IMR-90 (cell line): ENCODE measurements around the gene CDK10. TPM values are rescaled to one million over a fixed set of nuclear protein-coding genes. Genes with fewer than 3 reads are reported as not detected.

ENCODE experiments used
- ATAC-seq: fragments of 200-7000 bp; cut with Tn5 transposase; 2 replicates; pipeline ENCODE4 v1.9.1; 2020; ENCODE audit warnings: low read depth, mild to moderate bottlenecking, moderate library complexity
- BruUV-seq: library from RNA; stranded (reverse); fragments of 400-500 nt; replicated peaks from 2 replicates; lab custom pipeline; 2021; lab: Mats Ljungman, UMichigan
- CTCF ChIA-PET: fragments of 300-600 bp; formaldehyde crosslinking; extraction: SDS; loops from one replicate; lab custom pipeline; 2021; ENCODE audit warnings: antibody characterized with exemption; lab: Yijun Ruan, JAX
- POLR2A ChIA-PET: fragments of 300-600 bp; sonication (Branson Sonifier 250); formaldehyde crosslinking; loops from one replicate; lab custom pipeline; 2022; ENCODE audit warnings: antibody characterized with exemption; ENCODE audit not compliant: unreplicated experiment; lab: Charles Lee
- DNase-seq: peaks from one replicate; pipeline ENCODE4 v3.0.0; 2013
- H2AFZ ChIP-seq: replicated peaks from 2 replicates; pipeline ENCODE3; 2013; ENCODE audit warnings: low read length, mild to moderate bottlenecking; ENCODE audit not compliant: poor library complexity
- H2AK5ac ChIP-seq: 2 replicates; pipeline ENCODE4 v1.6.1; 2013; ENCODE audit warnings: low read depth, low read length, inconsistent platforms
- H2AK9ac ChIP-seq: replicated peaks from 2 replicates; pipeline ENCODE3; 2013; ENCODE audit warnings: mild to moderate bottlenecking, low read depth, low read length, moderate library complexity; ENCODE audit not compliant: poor library complexity
- H2BK120ac ChIP-seq: 2 replicates; pipeline ENCODE4 v1.6.1; 2013; ENCODE audit warnings: low read depth, low read length, inconsistent platforms
- H2BK15ac ChIP-seq: 3 replicates; pipeline ENCODE4 v1.6.1; 2013; ENCODE audit warnings: low read depth, low read length, inconsistent platforms
- H2BK20ac ChIP-seq: 2 replicates; pipeline ENCODE4 v1.6.1; 2013; ENCODE audit warnings: low read depth, mild to moderate bottlenecking, inconsistent platforms, low read length, moderate library complexity
- H2BK5ac ChIP-seq: 2 replicates; pipeline ENCODE4 v1.6.1; 2013; ENCODE audit warnings: mild to moderate bottlenecking, low read depth, low read length, inconsistent platforms; ENCODE audit not compliant: poor library complexity, severe bottlenecking
- H3K14ac ChIP-seq: replicated peaks from 2 replicates; pipeline ENCODE4 v1.6.1; 2013; ENCODE audit warnings: low read depth, low read length, inconsistent platforms
- H3K18ac ChIP-seq: 2 replicates; pipeline ENCODE4 v1.6.1; 2013; ENCODE audit warnings: low read depth, low read length, control low read depth
- H3K23ac ChIP-seq: 2 replicates; pipeline ENCODE4 v1.6.1; 2013; ENCODE audit warnings: low read depth, low read length, inconsistent platforms
- H3K27ac ChIP-seq: 2 replicates; pipeline ENCODE4 v1.5.1; 2013; ENCODE audit warnings: mild to moderate bottlenecking, control low read depth, low read length; ENCODE audit not compliant: insufficient read depth
- H3K27me3 ChIP-seq: 2 replicates; pipeline ENCODE4 v1.6.1; 2013; ENCODE audit warnings: low read length; ENCODE audit not compliant: control insufficient read depth, insufficient read depth
- H3K36me3 ChIP-seq: 2 replicates; pipeline ENCODE4 v1.6.1; 2013; ENCODE audit warnings: low read length, mixed read lengths; ENCODE audit not compliant: control insufficient read depth, insufficient read depth
- H3K4ac ChIP-seq: 2 replicates; pipeline ENCODE4 v1.6.1; 2013; ENCODE audit warnings: low read depth, low read length, inconsistent platforms
- H3K4me1 ChIP-seq: 2 replicates; pipeline ENCODE4 v1.6.1; 2013; ENCODE audit warnings: low read length, mixed read lengths; ENCODE audit not compliant: control insufficient read depth, insufficient read depth
- H3K4me2 ChIP-seq: 2 replicates; pipeline ENCODE4 v1.6.1; 2013; ENCODE audit warnings: low read depth, mild to moderate bottlenecking, control low read depth, low read length, moderate library complexity
- H3K4me3 ChIP-seq: 2 replicates; pipeline ENCODE4 v1.5.1; 2013; ENCODE audit warnings: low read depth, mild to moderate bottlenecking, control low read depth, low read length, moderate library complexity; ENCODE audit not compliant: insufficient read depth
- H3K56ac ChIP-seq: 2 replicates; pipeline ENCODE4 v1.6.1; 2013; ENCODE audit warnings: low read length, inconsistent platforms; ENCODE audit not compliant: insufficient read depth; ENCODE audit errors: extremely low read depth
- H3K79me1 ChIP-seq, 2 experiments: 2 replicates each; pipeline ENCODE4 v1.6.1; 2013; ENCODE audit warnings: low read length in 2 of 2, inconsistent platforms in 1 of 2, low read depth in 1 of 2
- H3K9ac ChIP-seq: 2 replicates; pipeline ENCODE4 v1.6.1; 2013; ENCODE audit warnings: low read depth, low read length, control low read depth
- H3K9me1 ChIP-seq: 2 replicates; pipeline ENCODE4 v1.6.1; 2013; ENCODE audit warnings: low read length, inconsistent platforms; ENCODE audit not compliant: insufficient read depth
- H3K9me3 ChIP-seq: 2 replicates; pipeline ENCODE4 v1.6.1; 2013; ENCODE audit warnings: low read length; ENCODE audit not compliant: control insufficient read depth, insufficient read depth
- H4K20me1 ChIP-seq: 2 replicates; pipeline ENCODE4 v1.6.1; 2013; ENCODE audit warnings: low read length, inconsistent platforms; ENCODE audit not compliant: insufficient read depth
- H4K5ac ChIP-seq: 2 replicates; pipeline ENCODE4 v1.6.1; 2013; ENCODE audit warnings: mild to moderate bottlenecking, low read depth, low read length, control low read depth
- H4K8ac ChIP-seq, 2 experiments: 2 replicates each; pipeline ENCODE4 v1.6.1; 2013; ENCODE audit warnings: low read depth in 2 of 2, low read length in 2 of 2, control low read depth in 1 of 2, inconsistent platforms in 1 of 2
- H4K91ac ChIP-seq: 2 replicates; pipeline ENCODE4 v1.6.1; 2013; ENCODE audit warnings: low read depth, low read length, inconsistent platforms; ENCODE audit not compliant: insufficient read depth
- BHLHE40 ChIP-seq: fragments of 150-350 bp; IDR thresholded peaks from 2 replicates; pipeline ENCODE4 v1.6.1; 2016; ENCODE audit warnings: mild to moderate bottlenecking, low read depth, low read length
- CEBPB ChIP-seq: IDR thresholded peaks from 2 replicates; pipeline ENCODE4 v1.6.1; 2012; ENCODE audit warnings: low read depth, low read length, improper control_type of control experiment
- CHD1 ChIP-seq: IDR thresholded peaks from 2 replicates; pipeline ENCODE4 v1.6.1; 2012; ENCODE audit warnings: low read depth, low read length, improper control_type of control experiment
- CTCF ChIP-seq: conservative IDR thresholded peaks from 2 replicates; pipeline ENCODE4 v1.5.1; 2012; ENCODE audit warnings: mild to moderate bottlenecking, low read depth, low read length, improper control_type of control experiment
- FOS ChIP-seq: fragments of 150-350 bp; IDR thresholded peaks from 2 replicates; pipeline ENCODE4 v1.6.1; 2016; ENCODE audit warnings: low read depth, low read length
- MAFK ChIP-seq: IDR thresholded peaks from 2 replicates; pipeline ENCODE4 v1.6.1; 2012; ENCODE audit warnings: low read depth, low read length, improper control_type of control experiment
- MAZ ChIP-seq: IDR thresholded peaks from 2 replicates; pipeline ENCODE4 v1.6.1; 2012; ENCODE audit warnings: low read depth, mild to moderate bottlenecking, low read length, improper control_type of control experiment, moderate library complexity, borderline replicate concordance
- MXI1 ChIP-seq: IDR thresholded peaks from 2 replicates; pipeline ENCODE4 v1.6.1; 2012; ENCODE audit warnings: low read depth, mild to moderate bottlenecking, low read length, moderate library complexity, borderline replicate concordance
- NFE2L2 ChIP-seq: fragments of 150-350 bp; IDR thresholded peaks from 2 replicates; pipeline ENCODE4 v1.6.1; 2016; ENCODE audit warnings: low read depth, mild to moderate bottlenecking, low read length
- RCOR1 ChIP-seq: IDR thresholded peaks from 2 replicates; pipeline ENCODE4 v1.6.1; 2012; ENCODE audit warnings: mild to moderate bottlenecking, low read length, improper control_type of control experiment; ENCODE audit not compliant: insufficient replicate concordance
- RFX5 ChIP-seq: IDR thresholded peaks from 2 replicates; pipeline ENCODE4 v1.8.0; 2012; ENCODE audit warnings: low read depth, mild to moderate bottlenecking, low read length, moderate library complexity
- SMC3 ChIP-seq: fragments of 150-350 bp; IDR thresholded peaks from 2 replicates; pipeline ENCODE4 v1.6.1; 2016; ENCODE audit warnings: low read depth, mild to moderate bottlenecking, antibody characterized with exemption, low read length, moderate library complexity
- USF2 ChIP-seq: fragments of 150-350 bp; IDR thresholded peaks from 2 replicates; pipeline ENCODE4 v1.6.1; 2017; ENCODE audit warnings: mild to moderate bottlenecking, antibody characterized with exemption, low read length, low read depth
- WGBS, 2 experiments: methylation state at CpG; one replicate each; pipeline versions ENCODE4 v1.1.5 to v1.1.7; 2013; ENCODE audit warnings: missing lambda C conversion rate in 2 of 2; ENCODE audit not compliant: insufficient read length in 1 of 2; ENCODE audit errors: extremely low coverage in 2 of 2; 5-methylcytosine and 5-hydroxymethylcytosine counted together
- dilution Hi-C: fragments of 300-500 bp; cut with HindIII; formaldehyde crosslinking; loops from one replicate; pipeline ENCODE4 v1.14.3; 2018; ENCODE audit warnings: low sequenced_read_pairs; ENCODE audit not compliant: unreplicated experiment
- in situ Hi-C: fragments of 300-500 bp; cut with MboI; formaldehyde crosslinking; loops from 3 replicates; pipeline ENCODE4 v1.14.3; 2019; ENCODE audit warnings: low sequenced_read_pairs, inconsistent platforms, mixed read lengths
- intact Hi-C: fragments of 100-400 bp; cut with micrococcal nuclease; formaldehyde crosslinking; loops from 2 replicates; pipeline ENCODE4 v1.10.0; 2022
- polyA plus RNA-seq, 3 experiments: library from polyadenylated mRNA; depleted of rRNA; stranded (reverse); fragments of >200 nt; gene quantifications; 2 replicates each; pipeline ENCODE4 v1.2.3, GENCODE V29; 2012; ENCODE audit warnings: low replicate concordance in 1 of 3
- total RNA-seq: library from RNA; depleted of rRNA; stranded (reverse); fragments of >200 nt; gene quantifications from 2 replicates; pipeline ENCODE4 v1.2.3, GENCODE V29; 2012
- TF ChIP-seq, protein P1 (sequence below): fragments of 150-350 bp; IDR thresholded peaks from 2 replicates; pipeline ENCODE4 v1.6.1; 2016; ENCODE audit warnings: low read depth, mild to moderate bottlenecking, low read length, moderate library complexity, borderline replicate concordance

The CDK10 gene
- total and polyA plus RNA-seq, 2 of the 4 experiments (the other 2 are of a cell fraction) = 19.5 to 61.8 TPM

DNA sequence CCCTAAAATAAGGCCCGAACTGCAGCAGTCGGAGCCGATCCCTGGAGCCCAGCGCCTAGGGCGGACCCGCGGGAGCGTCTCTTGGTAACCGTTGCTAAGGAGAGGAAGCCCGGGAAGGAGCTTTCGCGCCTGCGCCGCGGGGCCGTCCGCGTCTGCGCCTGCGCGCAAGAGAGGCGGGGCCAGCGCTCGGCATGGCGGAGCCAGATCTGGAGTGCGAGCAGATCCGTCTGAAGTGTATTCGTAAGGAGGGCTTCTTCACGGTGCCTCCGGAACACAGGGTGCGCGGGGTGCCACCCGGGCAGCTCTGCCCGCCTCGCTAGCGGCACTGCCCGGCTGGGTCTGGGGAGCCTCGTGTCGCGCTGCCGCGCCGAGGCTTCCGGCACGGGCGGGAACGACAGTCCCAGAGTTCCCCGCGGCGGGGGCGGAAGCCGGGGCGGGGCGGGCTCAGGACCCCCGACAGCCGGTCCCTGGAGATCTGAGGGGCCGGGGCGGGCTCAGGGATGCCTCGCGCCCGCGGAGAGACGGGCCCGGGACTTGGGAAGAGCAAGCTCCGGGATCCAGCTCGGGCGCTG is at the start of gene CDK10 (continued):
- TF ChIP-seq RFX5 (no peak), RCOR1 (no peak)

DNA sequence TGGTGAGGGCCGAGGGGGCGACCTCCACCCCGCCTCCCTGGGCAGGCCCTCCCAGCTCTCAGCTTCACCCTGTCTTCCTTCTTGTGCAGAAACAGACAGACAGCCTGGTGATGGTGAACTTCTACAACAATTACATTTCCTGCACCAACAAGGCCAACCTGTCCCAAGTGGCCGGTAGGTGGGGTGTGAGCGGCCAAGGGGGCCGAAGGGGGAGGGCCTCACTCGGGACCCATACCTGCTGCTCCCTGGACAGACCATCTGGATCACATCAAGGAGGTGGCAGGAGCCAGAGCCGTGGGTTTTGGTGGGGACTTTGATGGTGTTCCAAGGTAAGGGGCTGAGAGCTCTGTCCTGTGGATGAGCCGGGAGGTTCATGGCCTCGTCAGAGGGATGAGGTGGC is 49.1 kb upstream of the CDK10 start:
- Histone ChIP-seq H4K20me1 (no peaks in the 10 kb centered on the region), H2AK5ac (no peak overlapping the region), H3K18ac (no peak overlapping the region), H2BK5ac (no peak overlapping the region), H3K4ac (no peak overlapping the region), H3K23ac (no peak overlapping the region), H3K27me3 (peaks cover 18% of the 10 kb centered on the region), H4K91ac (no peak overlapping the region), H4K5ac (no peak overlapping the region), H2BK120ac (no peak overlapping the region), H3K56ac (no peak overlapping the region), H3K9me3 (no peaks in the 10 kb centered on the region), H3K4me3 (no peak overlapping the region), H3K9me1 (no peaks in the 10 kb centered on the region; the same call in 1 of the 2 replicates), H3K14ac (no peak overlapping the region), H3K4me2 (no peak overlapping the region), H4K8ac (no peak overlapping the region), H2BK20ac (no peak overlapping the region), H3K9ac (no peak overlapping the region), H3K27ac (no peak overlapping the region), H2BK15ac (no peak overlapping the region), H2AK9ac (no peak overlapping the region), H3K79me1 (no peaks in the 10 kb centered on the region), H3K4me1 (peaks cover 7% of the 10 kb centered on the region), H2AFZ (no peak overlapping the region), H3K36me3 (no peaks in the 10 kb centered on the region)
- ATAC-seq (no peak), DNase-seq (no peak)
- intact Hi-C loops (no loop called here), in situ Hi-C loops (no loop called here), dilution Hi-C loops (no loop called here)
- ChIA-PET POLR2A (no interaction called here), CTCF (no interaction called here)
- WGBS, 2 experiments = 47% methylated on average over 2 of the region's 10 CpGs; no CpG with 5 or more reads in 1 of the 2 experiments
- no TSS peak for BruUV-seq
- no peak for TF ChIP-seq FOS
- no peak for TF ChIP-seq MXI1
- no peak for TF ChIP-seq CTCF
- TF ChIP-seq RFX5 = no peak
- no peak for TF ChIP-seq BHLHE40
- no peak for TF ChIP-seq MAFK
- TF ChIP-seq CHD1 = no peak
- no peak for TF ChIP-seq USF2
- no peak for TF ChIP-seq CEBPB
- TF ChIP-seq NFE2L2 = no peak
- no peak for TF ChIP-seq SMC3
- TF ChIP-seq, protein P1, sequence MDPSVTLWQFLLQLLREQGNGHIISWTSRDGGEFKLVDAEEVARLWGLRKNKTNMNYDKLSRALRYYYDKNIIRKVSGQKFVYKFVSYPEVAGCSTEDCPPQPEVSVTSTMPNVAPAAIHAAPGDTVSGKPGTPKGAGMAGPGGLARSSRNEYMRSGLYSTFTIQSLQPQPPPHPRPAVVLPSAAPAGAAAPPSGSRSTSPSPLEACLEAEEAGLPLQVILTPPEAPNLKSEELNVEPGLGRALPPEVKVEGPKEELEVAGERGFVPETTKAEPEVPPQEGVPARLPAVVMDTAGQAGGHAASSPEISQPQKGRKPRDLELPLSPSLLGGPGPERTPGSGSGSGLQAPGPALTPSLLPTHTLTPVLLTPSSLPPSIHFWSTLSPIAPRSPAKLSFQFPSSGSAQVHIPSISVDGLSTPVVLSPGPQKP = no peak
- no peak for TF ChIP-seq MAZ
